Right lobe of liver (tissue), 6 donors: ENCODE results near the gene CXCR6. TPM values are rescaled to one million over a fixed set of nuclear protein-coding genes. Genes with fewer than 3 reads are reported as not detected.

Experiments used
- ATAC-seq, 4 donors: fragments of 200-7000 bp; cut with Tn5 transposase; one replicate each; pipeline ENCODE4 v1.9.1; 2020; ENCODE audit warnings: mild to moderate bottlenecking in 4 of 4, moderate library complexity in 4 of 4
- DNase-seq, 3 donors: peaks; one replicate each; pipeline ENCODE4 v3.0.0-alpha.2; 2020
- H3K27ac ChIP-seq, 3 donors: fragments of 200-600 bp; one replicate each; pipeline ENCODE4 v1.8.0; 2022
- H3K27me3 ChIP-seq, 2 donors: fragments of 200-600 bp; one replicate each; pipeline ENCODE4 v1.8.0; 2022
- H3K36me3 ChIP-seq, 4 donors: fragments of 200-600 bp; sonication (generic) in 1 of 4; one replicate each; pipeline versions ENCODE4 v1.5.1 to v1.8.0; 2017 to 2022; ENCODE audit warnings: control low read depth in 1 of 4
- H3K4me1 ChIP-seq, 4 donors: fragments of 200-600 bp; sonication (generic) in 1 of 4; one replicate each; pipeline versions ENCODE4 v1.5.1 to v1.8.0; 2017 to 2022; ENCODE audit warnings: control low read depth in 1 of 4
- H3K4me3 ChIP-seq, 3 donors: fragments of 200-600 bp; one replicate each; pipeline ENCODE4 v1.8.0; 2022
- H3K9me3 ChIP-seq, 4 donors: fragments of 200-600 bp; sonication (generic) in 1 of 4; one replicate each; pipeline versions ENCODE4 v1.5.1 to v1.8.0; 2017 to 2022; ENCODE audit warnings: control low read depth in 1 of 4
- CTCF ChIP-seq, 4 donors: fragments of 200-600 bp in 3 of 4; fragments of 450-650 bp in 1 of 4; IDR thresholded peaks; one replicate each; pipeline versions ENCODE4 v1.5.1 to v1.8.0; 2016 to 2022; ENCODE audit warnings: antibody characterized with exemption in 4 of 4, mild to moderate bottlenecking in 2 of 4
- POLR2A ChIP-seq: fragments of 450-650 bp; IDR thresholded peaks from one replicate; pipeline ENCODE4 v1.6.1; 2017; ENCODE audit warnings: antibody characterized with exemption, mild to moderate bottlenecking
- WGBS: methylation state at CpG from one replicate; pipeline ENCODE4 v1.1.6; 2018; ENCODE audit warnings: low coverage, low lambda C conversion rate; ENCODE audit not compliant: insufficient coverage; ENCODE audit errors: missing lambda C conversion rate; 5-methylcytosine and 5-hydroxymethylcytosine counted together
- intact Hi-C, 2 donors: fragments of 100-400 bp; cut with DNase I; formaldehyde crosslinking; loops; one replicate each; pipeline versions ENCODE4 v1.11.2 to v1.14.1; 2022
- total RNA-seq, 6 experiments: library from RNA; depleted of rRNA in 2 of 6; stranded (reverse); fragments of >200 nt in 2 of 6; fragmentation: NEBNext Ultra II Directional in 3 of 6; extraction: Animal tissue kit (Norgen Biotek cat#: 25700) in 3 of 6; gene quantifications; one replicate each; pipeline versions ENCODE4 v1.1.0 to v1.2.4, GENCODE V29; 2016 to 2023
- donor health status: DM: no; HTN: yes; CAD: no.
- donor health status: DM: no; HTN: no; CAD: no.
- donor health status: DM: no; HTN: no; CAD: no.
- donor health status: DM: no; HTN: yes; CAD: no.
- donor health status: DM: no; HTN: yes; CAD: no.

Gene CXCR6
- total RNA-seq, 6 experiments from 2014 or later = 0.37 to 1.4 (median 0.76) TPM; not detected in 1

GRCh38 chr3:45967724-45968123, 24.5 kb downstream of the CXCR6 start:
- H3K4me3 ChIP-seq = no peak overlapping the region
- 85% methylated on average over 5 of the region's 8 CpGs for WGBS
- DNase-seq (no peak), ATAC-seq (no peak)
- H3K27ac ChIP-seq = no peak overlapping the region
- intact Hi-C loops = no loop called here
- peaks cover 5 to 78% (median 31%) of the 10 kb centered on the region in 4 donors for H3K36me3 ChIP-seq
- no peaks in the 10 kb centered on the region for H3K9me3 ChIP-seq
- TF ChIP-seq CTCF (IDR thresholded peaks at IDR 0.05) (no peak), POLR2A (no peak)
- no peaks in the 10 kb centered on the region for H3K4me1 ChIP-seq
- no peaks in the 10 kb centered on the region for H3K27me3 ChIP-seq

GRCh38 chr3:45968149-45968548, 24.9 kb downstream of the CXCR6 start:
- WGBS = no CpG with 5 or more reads among the region's 9 CpGs
- no peak overlapping the region for H3K4me3 ChIP-seq
- H3K27ac ChIP-seq = no peak overlapping the region
- H3K9me3 ChIP-seq = no peaks in the 10 kb centered on the region
- H3K36me3 ChIP-seq = peaks cover 5 to 74% (median 30%) of the 10 kb centered on the region in 4 donors
- no peak for DNase-seq
- TF ChIP-seq POLR2A (no peak), CTCF (IDR thresholded peaks at IDR 0.05) (no peak)
- no peaks in the 10 kb centered on the region for H3K4me1 ChIP-seq
- no peak for ATAC-seq
- intact Hi-C loops = no loop called here
- H3K27me3 ChIP-seq = no peaks in the 10 kb centered on the region

GRCh38 chr3:45968706-45969105, 25.4 kb downstream of the CXCR6 start:
- no peak for TF ChIP-seq CTCF (IDR thresholded peaks at IDR 0.05)
- no peak for TF ChIP-seq POLR2A
- Histone ChIP-seq H3K4me3 (no peak overlapping the region), H3K4me1 (no peaks in the 10 kb centered on the region), H3K27me3 (no peaks in the 10 kb centered on the region), H3K9me3 (no peaks in the 10 kb centered on the region), H3K27ac (no peak overlapping the region), H3K36me3 (peaks cover 3 to 69% (median 30%) of the 10 kb centered on the region in 4 donors)
- no peak for DNase-seq
- intact Hi-C loops = no loop called here
- WGBS = 84% methylated on average over 2 of the region's 2 CpGs
- ATAC-seq = no peak

GRCh38 chr3:45969116-45969515, 25.9 kb downstream of the CXCR6 start:
- DNase-seq (no peak), ATAC-seq (no peak)
- Histone ChIP-seq H3K4me1 (no peaks in the 10 kb centered on the region), H3K27me3 (no peaks in the 10 kb centered on the region), H3K4me3 (no peak overlapping the region), H3K27ac (no peak overlapping the region), H3K36me3 (peaks cover 3 to 67% (median 29%) of the 10 kb centered on the region in 4 donors), H3K9me3 (no peaks in the 10 kb centered on the region)
- 88% methylated on average over 3 of the region's 3 CpGs for WGBS
- no peak for TF ChIP-seq CTCF (IDR thresholded peaks at IDR 0.05)
- no peak for TF ChIP-seq POLR2A
- intact Hi-C loops = no loop called here

- ATAC-seq (no peak), DNase-seq (no peak)
- H3K36me3 ChIP-seq = peaks cover 3 to 65% (median 25%) of the 10 kb centered on the region in 4 donors
- no peak overlapping the region for H3K27ac ChIP-seq
- 81% methylated on average over 2 of the region's 3 CpGs for WGBS
- TF ChIP-seq POLR2A = no peak
- TF ChIP-seq CTCF (IDR thresholded peaks at IDR 0.05) = no peak
- intact Hi-C loops = no loop called here
- no peaks in the 10 kb centered on the region for H3K9me3 ChIP-seq
- no peak overlapping the region for H3K4me3 ChIP-seq
- no peaks in the 10 kb centered on the region for H3K4me1 ChIP-seq
- H3K27me3 ChIP-seq = no peaks in the 10 kb centered on the region
Measured at GRCh38 chr3:45969953-45970352, 26.7 kb downstream of the CXCR6 start.
